HUES6 (cell line): ENCODE results near the gene NOL4L.

ENCODE experiments used
- H3K27ac ChIP-seq: 2 replicates; pipeline ENCODE4 v1.7.0; 2013; ENCODE audit warnings: low read depth, mild to moderate bottlenecking, low read length, inconsistent platforms
- H3K27me3 ChIP-seq: 2 replicates; pipeline ENCODE4 v1.6.1; 2013; ENCODE audit warnings: low read length; ENCODE audit not compliant: control insufficient read depth, insufficient read depth
- H3K36me3 ChIP-seq: 2 replicates; pipeline ENCODE4 v1.6.1; 2013; ENCODE audit warnings: low read length; ENCODE audit not compliant: control insufficient read depth, insufficient read depth
- H3K4me1 ChIP-seq: 2 replicates; pipeline ENCODE4 v1.6.1; 2013; ENCODE audit warnings: low read length; ENCODE audit not compliant: control insufficient read depth, insufficient read depth
- H3K4me3 ChIP-seq: 2 replicates; pipeline ENCODE4 v1.5.1; 2013; ENCODE audit warnings: low read depth, low read length
- H3K9ac ChIP-seq: one replicate; pipeline ENCODE4 v1.6.1; 2013; ENCODE audit warnings: mild to moderate bottlenecking, low read length
- H3K9me3 ChIP-seq: 2 replicates; pipeline ENCODE4 v1.6.1; 2013; ENCODE audit warnings: low read depth, low read length; ENCODE audit not compliant: control insufficient read depth, insufficient read depth

Gene NOL4L

DNA sequence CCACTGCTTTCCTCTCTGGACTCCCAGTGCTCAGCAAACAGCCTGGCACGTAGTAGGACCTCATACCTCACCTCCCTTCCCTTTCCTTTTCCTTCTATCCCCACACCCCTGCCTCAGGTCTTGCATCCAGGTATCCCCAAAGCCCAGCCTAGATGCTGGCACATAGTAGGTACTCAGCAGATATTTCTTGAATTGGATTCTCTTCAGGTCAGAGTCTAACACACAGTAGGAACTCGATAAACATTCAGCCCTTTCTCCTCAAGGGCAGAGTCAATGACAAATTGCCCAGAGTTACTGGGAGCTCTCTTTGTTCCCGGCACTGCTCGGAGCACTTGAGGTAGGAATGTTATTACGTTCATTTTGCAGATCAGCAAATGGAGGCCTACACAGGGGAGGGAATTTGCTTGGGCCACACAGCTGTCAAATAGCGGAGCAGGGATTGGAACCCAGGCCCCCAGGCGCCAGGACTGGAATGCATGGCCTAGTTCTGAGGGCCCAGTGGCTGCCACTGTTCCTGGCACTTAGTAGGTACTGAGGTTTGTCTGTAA, 25.9 kb downstream of the NOL4L start:
- no peak overlapping the region for H3K9ac ChIP-seq
- peaks cover 26% of the 10 kb centered on the region; the same call in 1 of the 2 replicates for H3K4me1 ChIP-seq

DNA sequence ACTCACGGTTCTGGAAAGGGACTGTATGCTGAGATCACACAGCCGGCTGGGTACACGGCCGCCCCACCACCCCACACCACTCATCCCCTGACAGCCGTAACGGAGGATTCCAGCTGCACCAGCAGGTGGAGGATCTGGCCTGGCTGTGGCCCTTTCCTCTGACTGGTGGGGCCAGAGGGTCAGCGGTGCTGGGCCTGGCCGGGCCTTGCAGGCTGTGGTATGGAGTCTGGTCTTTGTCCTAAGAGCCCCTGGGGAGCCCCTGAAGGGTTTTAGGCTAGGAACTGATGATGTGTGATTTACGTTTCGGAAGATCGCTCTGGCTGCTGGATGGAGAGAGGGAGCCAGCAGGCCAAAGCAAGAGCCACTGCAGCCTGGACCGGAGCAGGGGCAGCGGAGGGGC, 26.6 kb downstream of the NOL4L start:
- Histone ChIP-seq H3K4me1 (peaks cover 26% of the 10 kb centered on the region; the same call in 1 of the 2 replicates), H3K27me3 (no peaks in the 10 kb centered on the region), H3K36me3 (no peaks in the 10 kb centered on the region), H3K9me3 (no peaks in the 10 kb centered on the region), H3K27ac (no peak overlapping the region), H3K4me3 (no peak overlapping the region), H3K9ac (no peak overlapping the region)

More for the DNA sequence above, 25.9 kb downstream of the NOL4L start:
- no peaks in the 10 kb centered on the region for H3K27me3 ChIP-seq
- H3K36me3 ChIP-seq = no peaks in the 10 kb centered on the region
- no peak overlapping the region for H3K27ac ChIP-seq
- no peak overlapping the region for H3K4me3 ChIP-seq
- no peaks in the 10 kb centered on the region for H3K9me3 ChIP-seq

DNA sequence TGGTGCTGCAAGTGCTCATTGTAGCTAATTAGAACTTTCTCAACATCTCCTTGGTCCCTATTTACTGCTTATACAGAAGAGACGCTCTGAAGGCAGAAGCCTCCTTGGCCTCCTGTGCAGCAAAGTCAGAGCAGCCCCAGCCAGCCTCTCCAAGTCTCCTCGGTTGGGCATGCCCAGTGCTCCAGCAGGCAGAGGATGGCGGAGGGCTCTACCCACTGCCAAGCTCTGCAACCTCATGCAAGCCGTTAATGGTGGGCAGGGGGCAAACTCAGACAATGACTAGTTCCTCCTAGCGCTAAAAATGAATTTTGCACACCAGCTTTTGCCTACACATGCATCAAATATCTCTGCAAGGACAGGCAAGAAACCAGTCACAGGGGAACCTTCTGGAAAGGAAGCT, 27.8 kb downstream of the NOL4L start:
- Histone ChIP-seq H3K4me1 (peaks cover 23% of the 10 kb centered on the region; the same call in 1 of the 2 replicates), H3K9me3 (no peaks in the 10 kb centered on the region), H3K9ac (no peak overlapping the region), H3K27me3 (no peaks in the 10 kb centered on the region), H3K36me3 (no peaks in the 10 kb centered on the region), H3K27ac (no peak overlapping the region), H3K4me3 (no peak overlapping the region)

DNA sequence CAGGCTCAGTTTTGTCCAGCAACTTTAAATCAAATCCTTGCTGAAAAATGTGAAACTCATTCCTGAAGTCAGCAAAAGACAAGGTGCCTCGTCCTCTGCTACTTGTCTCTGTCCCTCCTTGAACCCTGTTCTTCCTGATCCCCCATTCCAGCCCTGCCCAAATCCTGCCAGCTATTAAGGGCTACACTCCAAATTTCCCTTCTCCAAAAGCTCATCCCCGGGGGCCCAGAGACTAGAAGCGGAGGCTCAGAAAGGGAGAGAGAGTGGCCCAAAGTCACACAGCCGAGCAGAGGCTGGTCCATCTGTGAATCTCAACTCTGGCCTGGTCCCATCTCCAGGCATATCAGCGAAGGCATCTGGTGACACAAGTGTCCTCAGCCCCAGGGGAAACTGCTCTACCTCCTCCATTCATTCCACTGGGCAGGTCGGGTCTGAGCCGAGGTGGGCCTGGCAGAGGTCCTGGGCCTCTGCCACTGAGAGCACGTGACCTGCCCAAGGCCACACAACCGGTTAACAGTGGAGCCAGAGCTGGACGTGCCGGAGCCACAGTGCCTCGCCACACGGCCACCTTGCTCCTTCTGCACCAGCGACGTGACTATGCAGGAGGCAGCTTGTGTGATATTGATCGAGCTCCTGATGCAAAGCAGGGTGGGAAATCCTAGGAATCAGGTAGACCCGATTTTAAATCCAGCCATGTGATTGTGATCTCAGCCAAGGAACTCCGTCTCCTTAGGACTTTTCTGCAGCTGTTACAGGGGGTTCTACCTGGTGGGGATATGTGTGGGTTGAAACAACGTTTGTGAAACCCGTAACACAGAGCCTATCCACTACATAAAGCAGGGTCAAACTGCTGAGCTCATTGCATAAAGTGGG, 28.6 kb downstream of the NOL4L start:
- H3K4me1 ChIP-seq = peaks cover 16% of the 10 kb centered on the region; the same call in 1 of the 2 replicates
- no peak overlapping the region for H3K9ac ChIP-seq

DNA sequence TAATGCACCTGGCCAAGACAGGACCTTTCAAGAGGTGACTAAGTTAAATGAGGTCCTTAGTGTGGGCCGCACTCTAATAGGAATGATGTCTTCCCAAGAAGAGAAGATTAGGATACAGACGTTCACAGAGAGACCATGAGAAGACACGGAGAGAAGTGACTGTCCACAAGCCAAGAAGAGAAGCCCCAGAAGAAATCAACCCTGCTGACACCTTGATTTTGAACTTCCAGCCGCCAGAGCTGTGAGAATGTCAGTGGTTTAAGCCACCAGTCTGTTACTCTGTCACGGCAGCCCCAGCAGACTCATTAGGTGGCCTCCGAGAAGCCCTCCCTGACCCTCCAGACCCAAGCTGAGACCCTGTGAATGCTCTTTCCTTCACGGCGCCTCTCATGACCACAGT, 29.5 kb downstream of the NOL4L start:
- Histone ChIP-seq H3K36me3 (no peaks in the 10 kb centered on the region), H3K27me3 (no peaks in the 10 kb centered on the region), H3K4me1 (peaks cover 6% of the 10 kb centered on the region; the same call in 1 of the 2 replicates), H3K4me3 (no peak overlapping the region), H3K9me3 (no peaks in the 10 kb centered on the region), H3K9ac (no peak overlapping the region), H3K27ac (no peak overlapping the region)

More for the DNA sequence above, 28.6 kb downstream of the NOL4L start:
- no peaks in the 10 kb centered on the region for H3K36me3 ChIP-seq
- H3K27ac ChIP-seq = no peak overlapping the region
- H3K27me3 ChIP-seq = no peaks in the 10 kb centered on the region
- no peaks in the 10 kb centered on the region for H3K9me3 ChIP-seq
- H3K4me3 ChIP-seq = no peak overlapping the region

DNA sequence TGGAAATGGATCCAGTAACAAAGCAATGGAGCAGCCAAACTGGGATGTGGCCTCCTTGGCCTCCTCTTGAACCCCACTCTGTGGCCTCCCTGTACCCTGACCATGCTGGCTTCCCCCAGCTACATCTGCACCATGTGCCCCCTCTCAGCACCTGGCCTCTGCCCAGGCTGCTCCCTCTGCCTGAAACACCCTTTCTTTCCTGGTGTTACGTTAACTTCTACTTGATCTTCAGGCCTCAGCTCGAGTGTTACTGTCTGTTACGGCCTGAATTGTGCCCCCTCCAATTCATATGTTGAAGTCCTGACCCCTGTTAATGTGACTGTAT, 30.2 kb downstream of the NOL4L start:
- Histone ChIP-seq H3K9ac (no peak overlapping the region), H3K4me1 (peaks cover 4% of the 10 kb centered on the region; the same call in 1 of the 2 replicates), H3K36me3 (no peaks in the 10 kb centered on the region), H3K4me3 (no peak overlapping the region), H3K9me3 (no peaks in the 10 kb centered on the region), H3K27me3 (no peaks in the 10 kb centered on the region), H3K27ac (no peak overlapping the region)

DNA sequence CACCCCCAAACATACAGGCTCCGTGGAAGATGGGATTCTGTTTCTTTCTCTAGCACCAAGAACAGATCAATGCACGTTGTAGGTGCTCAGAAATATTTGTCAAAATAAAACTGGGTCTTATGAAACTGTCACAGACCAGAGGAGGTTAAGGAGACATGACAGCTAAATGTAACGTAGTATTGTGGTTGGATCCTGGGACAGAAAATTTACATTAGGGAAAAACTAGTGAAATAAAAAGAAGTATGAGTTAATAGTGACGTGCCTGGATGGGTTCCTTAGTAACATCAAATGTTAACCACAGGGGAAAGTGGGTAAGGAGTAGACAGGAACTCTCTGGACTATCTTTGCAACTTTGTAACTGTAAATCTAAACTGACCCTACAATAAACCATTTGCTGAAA, 31.5 kb downstream of the NOL4L start:
- H3K9me3 ChIP-seq = no peaks in the 10 kb centered on the region
- no peaks in the 10 kb centered on the region for H3K27me3 ChIP-seq
- no peak overlapping the region for H3K27ac ChIP-seq
- H3K36me3 ChIP-seq = no peaks in the 10 kb centered on the region
- H3K4me1 ChIP-seq = peaks cover 4% of the 10 kb centered on the region; the same call in 1 of the 2 replicates
- no peak overlapping the region for H3K9ac ChIP-seq
- H3K4me3 ChIP-seq = no peak overlapping the region

DNA sequence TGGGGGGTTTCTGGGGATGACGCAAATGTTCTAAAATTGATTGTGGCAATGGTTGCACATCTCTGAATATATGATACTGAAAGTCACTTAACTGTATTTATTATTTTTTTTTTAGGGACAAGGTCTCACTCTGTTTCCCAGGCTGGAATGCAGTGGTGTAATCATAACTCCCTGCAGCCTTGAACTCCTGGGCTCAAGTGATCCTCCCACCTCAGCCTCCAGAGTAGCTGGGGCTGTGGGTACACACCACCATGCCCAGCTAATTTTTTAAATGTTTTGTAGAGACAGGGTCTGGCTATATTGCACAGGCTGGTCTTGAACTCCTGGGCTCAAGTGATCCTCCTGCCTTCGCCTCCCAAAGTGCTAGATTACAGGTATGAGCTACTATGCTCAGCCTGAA, 33.4 kb downstream of the NOL4L start:
- Histone ChIP-seq H3K27ac (no peak overlapping the region), H3K9me3 (no peaks in the 10 kb centered on the region), H3K4me1 (peaks cover 4% of the 10 kb centered on the region; the same call in 1 of the 2 replicates), H3K36me3 (no peaks in the 10 kb centered on the region), H3K4me3 (no peak overlapping the region), H3K27me3 (no peaks in the 10 kb centered on the region), H3K9ac (no peak overlapping the region)

DNA sequence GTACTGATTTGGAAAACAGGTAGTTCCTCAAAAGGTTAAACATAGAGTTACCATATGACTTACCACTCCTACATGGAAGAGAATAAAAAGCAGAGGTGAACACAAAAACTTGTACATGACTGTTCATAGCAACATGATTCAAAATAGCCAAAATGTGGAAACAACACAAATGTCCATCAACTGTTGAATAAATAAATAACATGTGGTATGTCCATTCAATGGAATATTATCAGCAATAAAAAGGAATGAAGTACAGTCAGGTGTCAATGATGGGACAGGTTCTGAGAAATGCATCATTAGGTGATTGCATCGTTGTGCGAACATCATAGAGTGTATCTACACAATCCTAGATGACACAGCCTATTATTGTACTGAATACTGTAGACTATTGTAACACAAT, 35.3 kb downstream of the NOL4L start:
- Histone ChIP-seq H3K27ac (no peak overlapping the region), H3K9ac (no peak overlapping the region), H3K9me3 (no peaks in the 10 kb centered on the region), H3K27me3 (no peaks in the 10 kb centered on the region), H3K4me1 (peaks cover 6% of the 10 kb centered on the region; the same call in 1 of the 2 replicates), H3K36me3 (no peaks in the 10 kb centered on the region), H3K4me3 (no peak overlapping the region)

DNA sequence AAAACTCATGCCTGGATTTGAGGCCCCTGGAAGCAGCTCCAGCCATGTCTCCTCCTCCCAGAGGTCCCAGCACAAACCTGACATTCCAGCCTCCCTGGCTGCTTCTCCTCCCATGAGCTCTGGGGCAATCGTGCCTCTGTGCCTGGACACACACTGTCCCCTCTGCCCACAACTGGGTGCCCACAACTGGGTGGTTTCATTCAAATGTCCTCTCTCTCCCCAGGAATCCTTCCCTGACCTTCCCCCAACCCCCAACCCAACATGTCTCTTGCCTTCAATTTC, 37.4 kb downstream of the NOL4L start:
- Histone ChIP-seq H3K4me3 (no peak overlapping the region), H3K36me3 (no peaks in the 10 kb centered on the region), H3K27ac (no peak overlapping the region), H3K9me3 (no peaks in the 10 kb centered on the region), H3K27me3 (no peaks in the 10 kb centered on the region), H3K9ac (no peak overlapping the region), H3K4me1 (peaks cover 9% of the 10 kb centered on the region)

DNA sequence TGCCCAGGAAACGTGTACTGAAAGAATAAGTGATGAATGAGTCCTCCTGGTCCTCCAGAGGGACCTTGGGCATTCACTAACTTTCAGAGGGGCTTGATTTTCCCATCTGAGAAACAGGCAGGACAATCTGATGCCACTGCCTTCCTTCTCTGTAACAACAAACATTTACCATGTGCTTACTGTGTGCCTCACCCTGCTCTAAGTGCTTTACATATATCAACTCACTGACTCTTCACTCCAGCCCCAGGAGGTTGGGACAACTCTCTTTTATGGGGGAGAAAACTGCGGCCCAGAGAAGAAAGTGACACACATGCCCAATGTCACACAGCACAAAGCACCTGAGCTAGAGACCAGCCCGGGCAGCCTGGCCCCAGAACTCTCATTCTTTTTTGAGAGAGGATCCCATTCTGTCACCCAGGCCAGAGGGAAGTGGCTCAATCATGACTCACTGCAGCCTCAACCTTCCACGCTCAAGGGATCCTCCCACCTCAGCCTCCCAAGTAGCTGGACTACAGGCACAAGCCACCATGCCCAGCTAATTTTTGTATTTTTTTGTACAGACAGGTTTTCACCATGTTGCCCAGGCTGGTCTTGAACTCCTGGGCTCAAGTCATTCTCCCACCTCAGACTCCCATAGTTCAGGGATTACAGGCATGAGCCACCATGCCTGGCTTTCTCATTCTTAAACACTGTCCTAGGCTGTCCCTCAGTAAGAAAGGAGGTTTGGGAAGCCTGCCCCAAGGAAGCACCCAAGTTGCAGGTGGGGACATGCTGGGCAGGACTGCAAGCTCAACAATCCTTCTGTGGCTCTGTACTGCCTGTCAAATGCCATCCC, 38.0 kb downstream of the NOL4L start:
- H3K27me3 ChIP-seq = no peaks in the 10 kb centered on the region
- no peak overlapping the region for H3K9ac ChIP-seq
- H3K36me3 ChIP-seq = no peaks in the 10 kb centered on the region
- peaks cover 9% of the 10 kb centered on the region for H3K4me1 ChIP-seq
- H3K4me3 ChIP-seq = no peak overlapping the region
- H3K9me3 ChIP-seq = no peaks in the 10 kb centered on the region
- no peak overlapping the region for H3K27ac ChIP-seq
